Measurements from ENCODE around the gene OR1A2.
"Not testable (repeated sequence)": the region's sequence is repeated elsewhere in the genome, so short reads cannot be mapped to it uniquely, and the experiment has no call there.

Gene OR1A2

GRCh38 chr17:3241044-3241443 is 43.7 kb downstream of the OR1A2 start:
- not testable (repeated sequence) for H3K4me3 ChIP-seq (ENCODE audit: low read length); H3K36me3 ChIP-seq (ENCODE audit: insufficient read depth, low read length); H3K27me3 ChIP-seq (ENCODE audit: insufficient read depth, low read length); H3K9me3 ChIP-seq (ENCODE audit: low read length); H2AFZ ChIP-seq (ENCODE audit: low read depth, low read length); H3K4me1 ChIP-seq (ENCODE audit: insufficient read depth, low read length)

GRCh38 chr17:3244841-3245240 is 47.5 kb downstream of the OR1A2 start:
- H2AFZ ChIP-seq (ENCODE audit: low read depth, low read length); H3K4me3 ChIP-seq (ENCODE audit: low read length); H3K36me3 ChIP-seq (ENCODE audit: insufficient read depth, low read length); H3K27me3 ChIP-seq (ENCODE audit: insufficient read depth, low read length); H3K4me1 ChIP-seq (ENCODE audit: insufficient read depth, low read length); H3K9me3 ChIP-seq (ENCODE audit: low read length): not testable (repeated sequence)
